ENCODE measurements around the gene CLSTN1.

CLSTN1 gene

DNA sequence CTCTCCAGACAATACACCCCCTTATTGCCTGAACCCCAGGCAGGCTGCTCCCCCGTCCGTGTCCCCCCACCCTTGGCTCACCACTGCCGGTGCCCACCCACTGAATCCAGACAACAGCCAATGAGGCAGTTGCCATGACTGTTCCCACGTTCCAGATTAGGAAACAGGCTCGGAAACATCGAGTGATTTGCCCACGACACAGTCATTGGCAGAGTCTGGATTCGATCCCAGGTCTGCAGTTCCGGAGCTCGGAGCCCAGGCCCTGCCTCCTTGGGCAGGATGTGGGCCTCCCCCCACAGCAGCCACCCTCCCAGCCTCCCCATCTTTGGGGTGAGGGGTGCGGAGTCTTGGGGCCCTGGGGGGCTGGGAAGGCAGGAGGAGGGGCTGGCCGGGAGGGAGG, 20.3 kb upstream of the CLSTN1 start:
- H3K9me3 ChIP-seq (ENCODE audit: control insufficient read depth, insufficient read depth, low read length), result no peaks in the 10 kb centered on the region
- no peaks in the 10 kb centered on the region for H3K36me3 ChIP-seq (ENCODE audit: insufficient read depth, low read length)
- no peak overlapping the region for H3K9ac ChIP-seq (ENCODE audit: low read depth, low read length)
- peaks cover 13% of the 10 kb centered on the region; the same call in 1 of the 2 replicates for H3K4me1 ChIP-seq (ENCODE audit: insufficient read depth, low read length)

GRCh38 chr1:9843576-9843945, 19.8 kb upstream of the CLSTN1 start:
- Histone ChIP-seq H3K4me1 (ENCODE audit: insufficient read depth, low read length) (peaks cover 13% of the 10 kb centered on the region; the same call in 1 of the 2 replicates), H3K9me3 (ENCODE audit: control insufficient read depth, insufficient read depth, low read length) (no peaks in the 10 kb centered on the region), H3K9ac (ENCODE audit: low read depth, low read length) (no peak overlapping the region), H3K36me3 (ENCODE audit: insufficient read depth, low read length) (no peaks in the 10 kb centered on the region)

DNA sequence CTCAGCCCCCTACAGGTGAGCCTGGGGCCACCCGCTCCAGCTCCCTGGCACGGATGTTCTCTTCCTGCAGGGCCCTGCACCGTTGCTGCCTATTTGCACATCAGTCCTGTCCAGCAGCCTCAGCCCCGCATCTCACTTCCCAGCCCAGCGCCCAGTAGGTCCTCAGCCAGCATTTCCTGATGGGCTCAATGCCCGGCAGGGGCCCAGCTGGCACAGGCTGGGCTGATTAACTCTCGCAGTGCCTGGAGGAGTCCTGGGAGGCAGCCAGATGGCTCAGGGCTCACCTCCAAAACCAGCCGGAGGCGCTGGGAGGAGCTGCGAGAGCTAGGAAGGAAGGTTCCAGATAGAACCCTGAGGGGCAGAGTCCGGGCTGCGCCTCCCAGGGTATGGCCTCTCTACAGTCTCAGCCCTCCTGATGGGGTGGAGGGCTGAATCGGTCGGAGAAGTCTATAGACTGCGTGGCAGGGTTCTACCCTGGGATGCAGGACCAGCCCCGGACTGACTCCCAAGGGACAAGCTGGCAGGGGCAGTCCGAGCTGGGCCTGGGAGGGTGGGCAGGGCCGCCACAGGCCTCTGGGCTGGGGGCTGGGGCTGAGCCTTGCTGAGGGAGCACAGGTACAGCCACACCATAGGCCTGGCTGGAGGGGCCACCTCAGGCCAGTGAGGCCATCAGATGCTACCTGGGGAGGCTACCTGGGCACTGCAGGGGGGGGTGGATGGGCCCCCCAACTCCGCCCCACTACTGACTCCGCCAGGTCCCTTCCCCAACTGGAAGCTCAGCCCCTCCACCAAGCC, 19.2 kb upstream of the CLSTN1 start:
- Histone ChIP-seq H3K4me1 (ENCODE audit: insufficient read depth, low read length) (peaks cover 10% of the 10 kb centered on the region; the same call in 1 of the 2 replicates), H3K9ac (ENCODE audit: low read depth, low read length) (no peak overlapping the region), H3K9me3 (ENCODE audit: control insufficient read depth, insufficient read depth, low read length) (no peaks in the 10 kb centered on the region), H3K36me3 (ENCODE audit: insufficient read depth, low read length) (no peaks in the 10 kb centered on the region)

GRCh38 chr1:9842073-9842711, 18.4 kb upstream of the CLSTN1 start:
- H3K4me1 ChIP-seq (ENCODE audit: insufficient read depth, low read length), result peaks cover 5% of the 10 kb centered on the region; the same call in 1 of the 2 replicates
- no peak overlapping the region for H3K9ac ChIP-seq (ENCODE audit: low read depth, low read length)
- H3K9me3 ChIP-seq (ENCODE audit: control insufficient read depth, insufficient read depth, low read length), result no peaks in the 10 kb centered on the region
- no peaks in the 10 kb centered on the region for H3K36me3 ChIP-seq (ENCODE audit: insufficient read depth, low read length)

- no peaks in the 10 kb centered on the region for H3K4me1 ChIP-seq (ENCODE audit: insufficient read depth, low read length)
- no peak overlapping the region for H3K9ac ChIP-seq (ENCODE audit: low read depth, low read length)
- no peaks in the 10 kb centered on the region for H3K9me3 ChIP-seq (ENCODE audit: control insufficient read depth, insufficient read depth, low read length)
- H3K36me3 ChIP-seq (ENCODE audit: insufficient read depth, low read length), result no peaks in the 10 kb centered on the region
Observed at GRCh38 chr1:9841460-9841859, 17.7 kb upstream of the CLSTN1 start.

- Histone ChIP-seq H3K9ac (ENCODE audit: low read depth, low read length) (no peak overlapping the region), H3K9me3 (ENCODE audit: control insufficient read depth, insufficient read depth, low read length) (no peaks in the 10 kb centered on the region)
Observed at GRCh38 chr1:9840176-9840575, 16.4 kb upstream of the CLSTN1 start.

DNA sequence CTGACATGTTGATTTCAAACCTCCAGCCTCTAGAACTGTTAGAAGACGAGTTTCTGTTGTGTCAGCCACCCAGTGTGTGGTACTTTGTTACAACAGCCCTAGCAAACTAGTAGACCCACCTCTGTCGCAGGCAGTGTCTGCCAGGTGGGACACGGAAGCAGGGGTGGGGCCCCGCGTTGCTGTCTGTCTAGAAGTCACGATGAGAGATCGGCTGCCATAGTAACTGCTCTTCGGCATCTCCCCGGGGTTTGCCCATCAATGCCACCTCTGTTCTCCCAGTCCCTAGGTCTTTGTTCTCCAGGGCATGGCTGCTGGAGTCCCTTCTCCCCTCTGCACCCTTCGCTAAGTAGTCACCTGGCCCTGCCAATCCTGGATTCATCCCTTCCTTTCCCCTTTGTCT, 15.2 kb upstream of the CLSTN1 start:
- Histone ChIP-seq H3K9ac (ENCODE audit: low read depth, low read length) (no peak overlapping the region), H3K36me3 (ENCODE audit: insufficient read depth, low read length) (no peaks in the 10 kb centered on the region), H3K4me1 (ENCODE audit: insufficient read depth, low read length) (peaks cover 8% of the 10 kb centered on the region; the same call in 1 of the 2 replicates)

More at GRCh38 chr1:9840176-9840575, 16.4 kb upstream of the CLSTN1 start:
- Histone ChIP-seq H3K4me1 (ENCODE audit: insufficient read depth, low read length) (peaks cover 8% of the 10 kb centered on the region; the same call in 1 of the 2 replicates), H3K36me3 (ENCODE audit: insufficient read depth, low read length) (no peaks in the 10 kb centered on the region)

DNA sequence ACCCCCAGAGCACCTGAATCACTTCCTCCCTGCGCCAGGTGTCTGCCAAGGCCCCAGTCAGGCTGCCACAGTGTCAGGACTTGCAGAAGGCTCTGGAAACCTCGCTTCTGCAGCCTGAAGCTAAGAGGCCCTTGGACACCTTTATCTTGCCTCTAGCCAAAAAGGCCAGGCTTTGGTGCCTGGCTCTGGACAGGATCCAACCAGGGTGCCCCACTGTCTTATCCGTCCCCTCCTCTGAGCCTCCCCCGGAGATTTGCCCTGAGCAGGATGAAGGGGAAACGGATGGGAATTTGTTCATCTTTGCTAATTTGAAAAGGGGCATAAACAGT, 12.8 kb upstream of the CLSTN1 start:
- Histone ChIP-seq H3K36me3 (ENCODE audit: insufficient read depth, low read length) (no peaks in the 10 kb centered on the region), H3K9ac (ENCODE audit: low read depth, low read length) (no peak overlapping the region), H3K4me1 (ENCODE audit: insufficient read depth, low read length) (peaks cover 8% of the 10 kb centered on the region; the same call in 1 of the 2 replicates), H3K9me3 (ENCODE audit: control insufficient read depth, insufficient read depth, low read length) (no peaks in the 10 kb centered on the region)

More for the DNA sequence above, 15.2 kb upstream of the CLSTN1 start:
- H3K9me3 ChIP-seq (ENCODE audit: control insufficient read depth, insufficient read depth, low read length), result no peaks in the 10 kb centered on the region

- Histone ChIP-seq H3K9me3 (ENCODE audit: control insufficient read depth, insufficient read depth, low read length) (no peaks in the 10 kb centered on the region), H3K9ac (ENCODE audit: low read depth, low read length) (no peak overlapping the region), H3K4me1 (ENCODE audit: insufficient read depth, low read length) (peaks cover 8% of the 10 kb centered on the region; the same call in 1 of the 2 replicates), H3K36me3 (ENCODE audit: insufficient read depth, low read length) (no peaks in the 10 kb centered on the region)
Observed at GRCh38 chr1:9835758-9836631, 12.2 kb upstream of the CLSTN1 start.

DNA sequence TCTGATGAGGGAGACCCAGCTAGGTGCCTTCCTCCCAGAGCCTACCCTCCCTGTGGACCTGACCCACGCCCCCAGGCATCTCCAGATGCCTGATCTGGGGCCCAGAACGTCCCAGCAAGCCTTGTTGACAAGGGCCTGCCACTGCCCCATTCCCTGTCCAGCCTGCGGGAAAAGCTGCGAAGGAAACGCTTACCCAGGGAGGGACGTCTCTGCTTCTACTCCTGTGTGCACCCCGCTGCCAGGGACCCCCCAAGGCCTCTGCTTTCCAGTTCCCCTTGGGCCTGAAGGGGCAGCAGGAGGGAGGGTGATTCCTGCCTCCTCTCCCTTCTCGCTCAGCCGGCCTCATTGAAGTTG, 11.6 kb upstream of the CLSTN1 start:
- peaks cover 8% of the 10 kb centered on the region; the same call in 1 of the 2 replicates for H3K4me1 ChIP-seq (ENCODE audit: insufficient read depth, low read length)
- H3K36me3 ChIP-seq (ENCODE audit: insufficient read depth, low read length), result no peaks in the 10 kb centered on the region
- no peak overlapping the region for H3K9ac ChIP-seq (ENCODE audit: low read depth, low read length)
- no peaks in the 10 kb centered on the region for H3K9me3 ChIP-seq (ENCODE audit: control insufficient read depth, insufficient read depth, low read length)

- H3K9me3 ChIP-seq (ENCODE audit: control insufficient read depth, insufficient read depth, low read length), result no peaks in the 10 kb centered on the region
- no peaks in the 10 kb centered on the region for H3K36me3 ChIP-seq (ENCODE audit: insufficient read depth, low read length)
- H3K9ac ChIP-seq (ENCODE audit: low read depth, low read length), result no peak overlapping the region
- peaks cover 8% of the 10 kb centered on the region; the same call in 1 of the 2 replicates for H3K4me1 ChIP-seq (ENCODE audit: insufficient read depth, low read length)
Observed at GRCh38 chr1:9833632-9834031, 9.9 kb upstream of the CLSTN1 start.

- Histone ChIP-seq H3K4me1 (ENCODE audit: insufficient read depth, low read length) (peaks cover 10% of the 10 kb centered on the region), H3K9ac (ENCODE audit: low read depth, low read length) (no peak overlapping the region)
Observed at GRCh38 chr1:9827558-9828185, 3.9 kb upstream of the CLSTN1 start.

GRCh38 chr1:9826616-9827015, 2.9 kb upstream of the CLSTN1 start:
- Histone ChIP-seq H3K4me1 (ENCODE audit: insufficient read depth, low read length) (peaks cover 19% of the 10 kb centered on the region), H3K9me3 (ENCODE audit: control insufficient read depth, insufficient read depth, low read length) (no peaks in the 10 kb centered on the region), H3K9ac (ENCODE audit: low read depth, low read length) (no peak overlapping the region), H3K36me3 (ENCODE audit: insufficient read depth, low read length) (no peaks in the 10 kb centered on the region)

More at GRCh38 chr1:9827558-9828185, 3.9 kb upstream of the CLSTN1 start:
- no peaks in the 10 kb centered on the region for H3K9me3 ChIP-seq (ENCODE audit: control insufficient read depth, insufficient read depth, low read length)
- H3K36me3 ChIP-seq (ENCODE audit: insufficient read depth, low read length), result no peaks in the 10 kb centered on the region

- Histone ChIP-seq H3K9me3 (ENCODE audit: control insufficient read depth, insufficient read depth, low read length) (no peaks in the 10 kb centered on the region), H3K4me1 (ENCODE audit: insufficient read depth, low read length) (peaks cover 20% of the 10 kb centered on the region), H3K36me3 (ENCODE audit: insufficient read depth, low read length) (no peaks in the 10 kb centered on the region), H3K9ac (ENCODE audit: low read depth, low read length) (no peak overlapping the region)
Observed at GRCh38 chr1:9826087-9826486, 2.3 kb upstream of the CLSTN1 start.
